Anterior cingulate cortex (tissue), 58 donors: ENCODE results near the gene C19orf33.

Experiments
- DNase-seq, 58 donors: peaks; one replicate each; lab custom pipeline; 2025; lab: John Stamatoyannopoulos, UW

C19orf33 gene

DNA sequence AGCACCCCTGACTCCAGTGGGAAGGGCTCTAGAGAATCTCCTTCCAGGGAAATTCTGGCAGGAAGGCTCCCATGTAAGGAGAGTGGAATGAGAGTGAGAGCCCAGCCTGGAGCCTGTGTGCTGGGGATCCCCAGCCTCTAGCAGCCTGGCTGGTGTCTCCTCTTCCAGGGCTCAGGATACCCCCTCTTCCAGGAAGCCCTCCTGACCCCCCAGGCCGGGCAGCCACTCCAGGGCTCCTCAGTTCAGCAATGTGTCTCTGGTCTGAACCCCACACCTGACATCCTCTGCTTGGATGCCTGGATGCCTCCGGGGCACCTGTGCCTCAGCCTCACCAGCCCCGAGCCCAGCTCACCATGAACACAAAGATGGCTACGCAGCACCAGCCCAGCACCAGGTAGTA lies 3.0 kb downstream of the C19orf33 start:
- DNase-seq: no peak

DNA sequence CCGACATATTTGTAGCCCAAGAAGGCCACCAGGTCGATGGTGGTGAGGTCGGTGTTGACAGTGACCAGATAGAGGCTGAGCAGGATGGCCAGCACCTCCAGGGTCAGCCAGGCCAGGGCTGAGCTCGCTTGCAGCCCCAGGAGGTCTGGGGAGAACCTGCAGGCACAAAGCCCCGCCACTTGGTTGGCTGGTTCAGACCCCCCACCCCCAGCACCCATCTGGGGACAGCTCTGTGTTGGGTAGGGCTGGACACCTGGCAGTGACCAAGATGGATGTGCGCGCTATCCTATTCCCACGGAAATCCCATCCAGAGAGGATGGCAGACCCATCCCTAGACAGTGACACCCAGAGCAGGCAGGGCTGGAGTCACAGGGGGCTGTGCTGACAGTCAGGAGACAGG lies 3.5 kb downstream of the C19orf33 start:
- DNase-seq: no peak

DNA sequence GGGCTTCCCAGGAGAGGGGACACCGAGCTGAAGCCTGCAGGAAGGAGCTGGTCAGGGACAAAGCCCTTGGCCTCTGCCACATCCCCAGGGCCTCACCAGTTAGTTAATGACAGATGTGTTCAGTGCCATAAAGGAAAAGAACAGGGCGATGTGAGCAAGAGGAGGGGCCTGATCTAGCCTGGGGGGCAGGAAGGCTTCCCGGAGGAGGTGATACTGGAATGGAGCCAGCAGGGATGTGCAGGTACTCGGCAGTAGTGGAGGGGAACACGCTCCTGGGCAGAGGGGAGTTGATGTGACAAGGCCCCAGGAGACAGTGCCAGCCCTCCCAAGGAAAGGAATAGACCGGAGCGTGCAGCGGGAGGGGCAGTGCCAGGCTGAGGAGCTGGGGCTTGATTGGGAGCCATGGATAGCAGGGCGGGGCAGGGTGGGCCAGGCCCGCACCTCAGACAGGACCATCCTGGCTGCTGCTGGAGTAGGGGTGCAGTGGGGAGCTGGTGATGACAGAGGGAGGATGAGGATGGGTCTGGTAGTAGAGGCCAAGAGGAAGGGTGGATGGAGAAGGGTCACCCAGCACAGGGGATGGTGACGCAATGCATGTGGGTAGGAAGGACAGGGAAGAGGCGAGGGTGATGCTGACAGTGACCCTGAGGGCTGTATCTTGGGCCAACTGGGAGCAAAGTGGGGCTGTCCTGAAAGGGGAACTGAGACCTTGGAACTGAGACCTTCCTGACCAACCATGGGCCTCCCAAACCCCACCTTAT lies 4.1 kb downstream of the C19orf33 start:
- DNase-seq: no peak

DNA sequence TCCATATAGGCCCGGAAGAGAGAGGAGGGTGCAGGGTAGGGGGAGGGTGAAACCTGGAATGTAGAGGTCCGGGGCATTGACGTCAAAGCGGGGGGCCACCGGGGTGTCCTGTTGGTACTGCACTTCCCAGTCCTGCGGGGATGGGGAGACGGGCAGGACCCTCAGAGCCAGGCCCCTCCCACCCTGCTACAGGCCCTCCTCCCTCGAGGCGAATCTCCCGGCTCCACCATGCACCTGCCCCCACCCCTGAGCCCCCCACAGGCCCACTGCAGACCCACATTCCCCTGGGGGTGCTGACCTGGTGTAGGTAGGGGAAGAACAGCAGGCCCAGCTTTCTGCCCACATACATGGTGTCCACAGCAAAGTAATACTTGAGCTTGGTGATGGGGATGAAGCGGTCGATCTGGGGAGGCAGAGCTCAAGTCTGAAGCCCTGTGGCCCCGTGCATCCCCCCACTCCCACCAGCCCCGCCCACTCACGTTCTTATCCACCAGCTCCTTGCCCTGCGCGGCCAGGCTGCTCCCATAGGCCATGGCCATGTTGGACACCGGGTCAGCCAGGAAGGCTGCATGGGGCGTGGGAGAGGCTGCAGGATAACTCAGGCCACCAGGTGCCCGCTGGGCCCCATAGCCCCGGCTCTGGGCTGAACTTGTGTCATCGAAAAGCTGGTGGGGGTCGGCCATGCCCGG lies 5.0 kb downstream of the C19orf33 start:
- no peak for DNase-seq

DNA sequence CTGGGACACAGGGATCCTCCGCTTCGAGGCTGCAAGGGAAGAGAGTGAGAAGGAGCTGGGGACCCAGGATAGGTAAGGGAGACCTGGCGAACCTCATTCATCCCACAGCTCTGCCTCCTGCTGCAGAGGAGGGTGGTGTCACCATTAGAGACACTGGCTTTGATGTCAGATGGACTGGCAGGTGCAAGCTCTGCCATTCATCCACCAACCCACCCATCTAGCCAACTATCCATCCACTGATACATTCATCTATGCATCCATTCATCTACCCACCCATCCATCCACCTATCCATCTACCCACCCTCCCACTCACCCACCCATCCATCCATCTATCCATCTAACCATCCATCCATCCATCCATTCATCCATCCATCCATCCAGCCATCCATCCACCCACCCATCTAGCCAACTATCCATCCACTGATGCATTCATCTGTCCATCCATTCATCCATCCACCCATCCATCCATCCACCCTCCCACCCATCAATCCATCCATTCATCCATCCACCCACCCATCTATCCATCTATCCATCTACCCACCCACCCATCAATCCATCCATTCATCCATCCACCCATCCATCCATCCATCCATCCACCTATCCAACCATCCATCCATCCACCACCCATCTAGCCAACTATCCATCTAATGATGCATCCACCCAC lies 5.7 kb downstream of the C19orf33 start:
- no peak for DNase-seq

DNA sequence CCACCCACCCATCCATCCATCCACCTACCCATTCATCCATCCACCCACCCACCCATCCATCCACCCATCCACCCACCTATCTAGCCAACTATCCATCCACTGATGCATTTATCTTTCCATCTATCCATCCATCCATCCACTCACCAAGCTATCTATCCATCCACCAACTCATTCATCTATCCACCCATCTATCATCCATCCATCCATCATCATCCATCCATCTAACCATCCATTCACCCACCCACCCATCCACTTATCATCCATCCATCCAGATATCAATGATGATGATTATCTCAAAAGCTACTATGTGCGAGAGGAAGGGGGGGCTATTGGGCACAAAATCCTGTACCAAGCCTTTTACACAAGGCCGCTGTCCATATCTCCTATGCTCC lies 6.2 kb downstream of the C19orf33 start:
- DNase-seq: no peak

DNA sequence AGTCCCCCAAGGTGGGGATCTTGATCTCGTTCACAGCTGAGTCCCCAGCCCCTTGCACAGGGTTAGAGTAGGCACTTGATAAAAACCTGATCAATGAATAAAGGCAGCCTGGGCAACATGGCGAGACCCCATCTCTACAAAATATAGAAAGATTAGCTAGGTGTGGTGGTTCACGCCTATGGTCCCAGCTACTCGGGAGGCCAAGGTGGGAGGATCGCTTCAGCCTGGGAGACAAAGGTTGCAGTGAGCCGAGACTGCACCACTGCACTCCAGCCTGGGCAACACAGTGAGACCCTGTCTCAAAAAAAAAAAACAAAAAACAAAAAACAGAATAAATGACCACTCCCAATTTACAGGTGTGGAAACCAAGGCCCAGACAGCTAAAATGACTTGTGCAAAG lies 6.9 kb downstream of the C19orf33 start:
- DNase-seq: no peak

DNA sequence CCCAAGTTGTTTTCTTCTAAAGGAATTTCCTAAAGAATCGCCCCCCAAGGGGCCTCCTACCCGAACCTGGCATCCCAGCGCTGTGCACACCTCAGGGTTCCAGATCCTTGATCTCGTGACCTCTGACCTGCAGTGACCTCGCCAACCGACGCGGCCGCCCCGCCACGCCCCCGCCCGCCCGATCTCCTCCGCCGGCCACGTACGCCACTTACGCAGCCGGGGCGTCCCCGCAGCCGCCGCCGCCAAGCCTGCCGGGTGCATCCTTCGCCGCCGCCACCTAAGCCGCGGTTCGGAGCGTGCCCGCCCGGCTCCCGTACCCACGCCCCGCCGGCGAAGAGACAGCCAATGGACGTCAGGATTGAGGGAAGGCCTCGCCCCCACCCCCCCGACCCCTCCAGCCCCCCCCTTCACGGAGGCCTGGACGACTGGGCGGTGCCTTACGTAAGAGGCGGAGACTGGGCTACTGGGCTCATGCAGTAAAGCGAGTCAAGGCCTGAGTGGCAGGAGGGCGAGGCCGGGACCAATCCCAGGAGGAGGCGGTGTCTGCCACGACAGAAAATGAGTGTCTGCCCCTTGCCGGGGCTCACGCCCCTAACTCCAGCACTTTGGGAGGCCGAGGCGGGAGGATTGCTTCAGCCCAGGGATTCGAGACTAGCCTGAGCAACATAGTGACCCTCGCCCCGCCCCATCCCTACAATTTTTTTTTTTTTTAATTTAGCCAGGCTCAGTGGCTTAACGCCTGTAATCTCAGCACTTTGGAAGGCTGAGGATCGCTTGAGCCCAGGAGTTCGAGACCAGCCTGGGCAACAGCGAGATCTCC lies 11.8 kb downstream of the C19orf33 start, which contains the start of gene YIF1B:
YIF1B (minus strand) TSS at position 291 of the 820 bp plus-strand sequence; CDS start at position 261, 30 bp downstream.
- DNase-seq: peak; percentile 68 to 99 (median 97)

DNA sequence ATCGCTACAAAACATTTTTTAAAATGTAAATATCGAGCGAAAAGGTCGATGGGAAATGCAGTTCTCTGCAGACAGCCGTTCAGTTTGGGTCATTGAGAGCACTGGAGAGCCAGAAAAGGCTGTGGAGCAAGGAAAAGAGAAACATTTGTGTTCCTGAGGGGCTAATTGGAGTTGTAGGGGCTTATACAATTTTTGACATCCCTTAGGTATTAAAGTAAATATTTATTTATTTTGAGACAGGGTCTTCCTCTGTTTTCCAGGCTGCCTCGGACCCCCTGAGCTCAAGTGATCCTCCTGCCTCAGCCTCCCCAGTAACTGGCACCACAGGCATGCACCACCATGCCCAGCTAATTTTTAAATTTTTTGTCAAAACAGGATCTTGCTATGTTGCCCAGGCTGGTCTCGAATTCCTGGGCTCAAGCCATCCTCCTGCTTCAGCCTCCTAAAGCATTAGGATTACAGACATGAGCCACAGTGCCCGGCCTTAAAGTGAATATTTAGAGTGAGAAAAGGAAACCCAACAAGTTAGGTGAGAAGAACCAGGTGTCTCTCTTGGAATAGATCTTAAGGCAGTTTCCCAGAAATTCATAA lies 12.5 kb downstream of the C19orf33 start:
- DNase-seq: no peak

DNA sequence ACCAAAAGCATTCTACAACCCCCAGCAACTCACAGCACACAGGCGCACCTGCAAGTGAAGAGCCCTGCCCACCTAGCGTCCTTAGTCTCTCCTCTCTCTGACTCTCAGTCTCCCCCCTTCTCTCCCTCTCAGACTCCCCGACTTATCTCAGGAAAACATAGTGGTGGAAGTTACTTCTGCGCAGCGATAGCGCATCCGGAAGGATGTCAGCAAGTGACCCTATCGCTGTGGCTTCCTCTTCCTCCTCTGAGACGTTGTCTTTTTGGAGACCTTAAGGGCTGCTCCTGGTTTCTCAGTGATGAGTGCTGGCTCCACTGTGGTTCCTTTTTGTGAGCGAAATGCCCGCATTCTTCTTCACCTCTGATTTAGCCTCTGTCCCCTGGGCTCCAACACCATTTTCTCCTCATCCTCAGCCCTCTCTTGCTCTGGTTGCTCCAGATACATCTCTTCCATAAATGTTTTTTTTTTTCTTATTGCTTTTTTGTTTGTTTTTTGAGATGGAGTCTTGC lies 13.1 kb downstream of the C19orf33 start:
- DNase-seq: peak in 2 of 58 donors; percentile 4 to 18

DNA sequence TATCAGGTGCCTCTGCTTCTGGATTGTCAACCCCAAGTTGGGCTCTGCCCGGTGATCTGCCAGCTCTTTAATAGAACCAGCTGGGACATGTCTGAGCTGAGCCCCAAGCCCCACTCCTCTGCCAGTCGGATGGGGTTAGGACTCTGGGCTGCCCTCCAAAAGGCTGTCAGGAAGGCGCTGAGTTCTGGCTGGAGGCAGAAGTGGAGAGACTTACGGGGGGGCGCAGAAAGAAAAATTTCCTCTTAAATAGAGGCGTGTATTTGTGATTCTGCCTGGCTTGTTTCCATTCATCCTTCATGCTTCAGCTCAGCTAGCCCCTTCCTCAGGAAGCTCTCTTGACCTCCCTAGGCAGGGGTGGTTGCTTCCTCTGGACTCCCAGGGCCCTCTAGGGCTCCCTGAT lies 14.6 kb downstream of the C19orf33 start:
- DNase-seq: peak in 2 of 58 donors; percentile 6

DNA sequence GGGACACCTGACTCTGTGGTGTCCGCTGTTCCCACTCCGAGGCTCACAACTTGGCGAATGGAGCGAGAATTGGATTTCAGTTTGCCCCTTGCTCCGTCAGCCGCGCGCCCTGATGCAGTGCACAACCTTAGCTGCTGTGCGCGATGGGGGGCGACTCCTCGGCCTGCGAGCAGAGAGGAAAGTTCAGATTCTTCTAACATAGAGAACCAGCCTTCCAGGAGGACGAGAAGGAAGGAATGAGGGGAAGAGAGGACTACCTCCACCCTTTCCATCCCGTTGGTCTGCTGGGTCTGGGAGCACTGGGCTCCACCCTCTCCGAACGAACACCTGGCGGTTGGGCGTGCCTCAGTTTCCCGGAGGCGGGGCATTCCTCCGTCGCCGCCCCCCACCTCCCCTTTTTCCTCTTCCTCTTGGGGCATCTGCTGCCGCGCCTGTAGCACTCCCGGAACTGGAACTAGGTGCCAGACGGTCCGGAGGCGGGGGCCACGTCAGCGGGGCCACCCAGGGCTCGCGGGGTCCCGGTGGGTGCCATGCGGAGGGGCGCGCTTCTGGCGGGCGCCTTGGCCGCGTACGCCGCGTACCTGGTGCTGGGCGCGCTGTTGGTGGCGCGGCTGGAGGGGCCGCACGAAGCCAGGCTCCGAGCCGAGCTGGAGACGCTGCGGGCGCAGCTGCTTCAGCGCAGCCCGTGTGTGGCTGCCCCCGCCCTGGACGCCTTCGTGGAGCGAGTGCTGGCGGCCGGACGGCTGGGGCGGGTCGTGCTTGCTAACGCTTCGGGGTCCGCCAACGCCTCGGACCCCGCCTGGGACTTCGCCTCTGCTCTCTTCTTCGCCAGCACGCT lies 15.6 kb downstream of the C19orf33 start, which contains the start of gene KCNK6:
KCNK6 (plus strand) TSS at position 425 of the 838 bp plus-strand sequence; CDS start at position 531, 106 bp downstream.
- peak in 20 of 58 donors; percentile 8 to 44 (median 18) for DNase-seq

DNA sequence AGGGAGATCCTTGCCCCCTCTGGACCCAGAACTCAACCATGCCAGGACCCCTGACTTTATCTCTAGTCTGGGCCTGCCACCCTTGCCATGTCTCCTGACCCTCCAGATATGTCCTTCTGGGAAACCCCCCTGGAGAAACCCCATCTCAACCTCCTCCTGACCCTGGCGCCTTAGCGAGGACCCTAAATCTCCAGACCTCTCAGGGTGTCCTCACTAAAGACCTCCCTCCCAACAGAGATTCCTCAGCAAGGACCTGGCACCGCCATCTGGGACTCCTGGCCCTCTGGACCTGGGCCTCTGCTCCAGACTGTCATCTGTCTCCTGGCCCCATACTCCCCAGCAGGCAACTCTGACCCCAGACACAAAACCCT lies 16.9 kb downstream of the C19orf33 start:
- no peak for DNase-seq

DNA sequence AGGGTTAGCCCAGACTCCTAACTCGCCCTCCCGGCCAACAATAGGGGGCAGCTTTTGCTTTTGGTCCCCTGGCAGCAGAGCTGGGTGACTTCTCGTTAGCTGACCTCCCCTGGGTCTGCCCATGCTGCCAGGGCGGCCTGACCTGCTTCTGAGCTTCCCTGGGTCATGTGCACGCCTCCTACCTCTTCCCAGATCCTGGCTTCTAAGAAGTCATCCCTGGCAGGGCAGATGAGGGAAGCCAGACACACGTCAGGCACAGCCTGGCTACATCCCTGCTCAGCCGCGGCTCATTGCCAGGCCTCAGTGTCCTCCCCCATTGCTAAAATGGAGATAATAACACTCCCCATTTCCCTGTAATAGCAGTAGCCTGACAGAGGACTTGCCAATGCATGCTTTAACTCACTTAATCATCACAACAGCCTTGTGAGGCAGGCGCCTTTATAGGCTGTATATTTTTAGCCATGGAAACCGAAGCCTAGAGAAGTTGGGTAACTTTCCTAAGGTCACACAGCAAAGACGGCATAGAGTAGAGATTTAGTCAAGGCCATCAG lies 17.7 kb downstream of the C19orf33 start:
- DNase-seq: peak in 2 of 58 donors; percentile 14 to 23

DNA sequence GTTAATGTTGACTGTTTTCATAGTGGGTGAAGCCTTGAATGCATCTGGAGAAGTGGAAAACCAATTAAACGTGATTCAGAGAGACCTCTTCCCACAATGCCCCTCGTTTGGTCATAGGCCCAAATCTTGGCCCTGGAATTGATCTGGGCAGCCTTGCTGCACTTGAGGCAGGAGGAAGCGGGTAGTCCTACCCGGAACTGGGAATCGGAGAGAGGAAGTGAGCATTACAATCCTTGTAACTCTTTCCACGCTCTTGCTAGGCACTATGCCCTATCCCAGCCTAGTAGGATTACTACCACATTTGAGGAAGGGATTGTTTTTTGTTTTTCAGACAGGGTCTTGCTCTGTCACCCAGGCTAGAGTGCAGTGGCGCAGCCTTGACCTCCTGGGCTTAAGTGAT lies 19.2 kb downstream of the C19orf33 start:
- no peak for DNase-seq

DNA sequence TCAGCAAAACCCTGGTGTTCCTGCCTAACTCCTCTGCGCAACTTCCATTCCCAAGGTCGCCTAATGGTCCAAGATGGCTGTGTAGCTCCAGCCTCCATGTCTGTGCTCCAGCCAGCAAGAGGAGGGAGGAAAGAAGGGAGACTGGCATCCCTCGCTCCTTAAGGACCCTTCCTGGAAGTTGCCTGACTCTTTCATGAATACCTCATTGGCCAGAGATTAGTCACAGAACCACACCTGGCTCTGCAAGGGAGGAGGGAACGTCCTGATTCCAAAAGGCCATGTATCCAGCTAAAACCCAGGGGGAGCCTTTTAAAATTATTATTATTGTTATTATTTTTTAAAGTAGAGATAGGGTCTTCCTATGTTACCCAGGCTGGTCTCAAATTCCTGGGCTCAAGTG lies 20.4 kb downstream of the C19orf33 start:
- no peak for DNase-seq

DNA sequence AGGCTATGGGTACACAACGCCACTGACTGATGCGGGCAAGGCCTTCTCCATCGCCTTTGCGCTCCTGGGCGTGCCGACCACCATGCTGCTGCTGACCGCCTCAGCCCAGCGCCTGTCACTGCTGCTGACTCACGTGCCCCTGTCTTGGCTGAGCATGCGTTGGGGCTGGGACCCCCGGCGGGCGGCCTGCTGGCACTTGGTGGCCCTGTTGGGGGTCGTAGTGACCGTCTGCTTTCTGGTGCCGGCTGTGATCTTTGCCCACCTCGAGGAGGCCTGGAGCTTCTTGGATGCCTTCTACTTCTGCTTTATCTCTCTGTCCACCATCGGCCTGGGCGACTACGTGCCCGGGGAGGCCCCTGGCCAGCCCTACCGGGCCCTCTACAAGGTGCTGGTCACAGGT lies 22.5 kb downstream of the C19orf33 start:
- DNase-seq: no peak

DNA sequence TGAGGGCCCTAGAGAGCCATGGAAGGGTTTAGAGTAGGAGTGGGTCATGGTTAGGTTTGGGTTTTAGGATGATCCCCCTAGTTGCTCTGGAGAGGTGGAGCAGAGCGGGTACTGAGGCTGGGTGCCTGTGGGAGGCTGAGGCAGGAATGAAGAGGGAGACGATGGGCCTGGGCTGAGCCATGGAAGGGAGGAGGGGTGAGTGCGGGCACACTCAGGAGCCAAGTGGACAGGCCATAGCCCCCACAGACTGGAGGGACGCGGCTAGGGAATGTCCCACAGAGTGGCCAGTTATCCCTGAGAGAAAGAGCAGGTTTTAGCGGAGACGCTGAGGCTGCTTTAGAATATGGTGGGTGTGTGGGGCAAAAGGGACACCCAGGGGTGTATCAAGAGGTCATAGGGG lies 25.6 kb downstream of the C19orf33 start:
- no peak for DNase-seq

DNA sequence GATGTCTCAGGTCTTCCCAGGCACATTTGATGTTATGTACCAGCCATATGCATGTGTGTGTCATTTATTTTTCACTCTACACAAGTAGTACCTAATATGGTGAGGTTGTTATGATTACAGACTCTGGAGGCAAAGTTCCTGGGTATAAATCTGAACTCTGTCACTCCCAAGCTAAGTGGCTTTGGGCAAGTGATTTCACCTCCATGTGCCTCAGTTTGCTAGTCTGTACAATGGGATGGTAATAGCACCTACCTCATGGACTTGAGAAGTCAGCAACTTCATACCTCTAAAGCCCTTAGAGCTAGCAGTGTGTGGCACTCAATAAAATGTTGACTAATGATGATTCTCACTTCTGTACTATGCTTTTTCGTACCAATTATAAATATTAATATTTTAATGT lies 27.7 kb downstream of the C19orf33 start:
- DNase-seq: no peak
